T-helper 17 cell (primary cell): ENCODE data around the gene ST3GAL3. TPM values are rescaled to one million over a fixed set of nuclear protein-coding genes. Genes with fewer than 3 reads are reported as not detected.

Experiments
- ATAC-seq: fragments of 150-1000 bp; cut with Tn5 transposase; 2 replicates; pipeline ENCODE4 v1.10.0; 2021; ENCODE audit warnings: mild to moderate bottlenecking, moderate library complexity
- DNase-seq, 3 donors: peaks; one replicate each; pipeline versions ENCODE4 v3.0.0 to v3.0.0-alpha.2; 2020 to 2021
- H3K9me3 ChIP-seq: one replicate; pipeline ENCODE4 v1.7.0; 2013; ENCODE audit warnings: low read length, mild to moderate bottlenecking; ENCODE audit not compliant: control insufficient read depth, poor library complexity, severe bottlenecking
- H3K27ac Mint-ChIP-seq: one replicate; pipeline ENCODE4 v1.8.0; 2022; ENCODE audit warnings: mild to moderate bottlenecking, moderate library complexity, mixed read lengths
- H3K27me3 Mint-ChIP-seq: one replicate; pipeline ENCODE4 v1.8.0; 2022; ENCODE audit warnings: mixed read lengths
- H3K36me3 Mint-ChIP-seq: one replicate; pipeline ENCODE4 v1.8.0; 2022; ENCODE audit warnings: low read depth, mixed read lengths
- H3K4me1 Mint-ChIP-seq: one replicate; pipeline ENCODE4 v1.8.0; 2022; ENCODE audit warnings: mild to moderate bottlenecking, mixed read lengths
- H3K4me3 Mint-ChIP-seq: one replicate; pipeline ENCODE4 v1.8.0; 2022; ENCODE audit warnings: mild to moderate bottlenecking, moderate library complexity, mixed read lengths
- total RNA-seq, 4 donors: library from RNA in 2 of 4; stranded (reverse) in 2 of 4; gene quantifications; one replicate each; pipeline ENCODE4 v1.2.3 and lab custom pipeline; 2022 to 2026

The ST3GAL3 gene
- total RNA-seq, 2 donors from 2014 or later, result 19.8 to 24.9 TPM

DNA sequence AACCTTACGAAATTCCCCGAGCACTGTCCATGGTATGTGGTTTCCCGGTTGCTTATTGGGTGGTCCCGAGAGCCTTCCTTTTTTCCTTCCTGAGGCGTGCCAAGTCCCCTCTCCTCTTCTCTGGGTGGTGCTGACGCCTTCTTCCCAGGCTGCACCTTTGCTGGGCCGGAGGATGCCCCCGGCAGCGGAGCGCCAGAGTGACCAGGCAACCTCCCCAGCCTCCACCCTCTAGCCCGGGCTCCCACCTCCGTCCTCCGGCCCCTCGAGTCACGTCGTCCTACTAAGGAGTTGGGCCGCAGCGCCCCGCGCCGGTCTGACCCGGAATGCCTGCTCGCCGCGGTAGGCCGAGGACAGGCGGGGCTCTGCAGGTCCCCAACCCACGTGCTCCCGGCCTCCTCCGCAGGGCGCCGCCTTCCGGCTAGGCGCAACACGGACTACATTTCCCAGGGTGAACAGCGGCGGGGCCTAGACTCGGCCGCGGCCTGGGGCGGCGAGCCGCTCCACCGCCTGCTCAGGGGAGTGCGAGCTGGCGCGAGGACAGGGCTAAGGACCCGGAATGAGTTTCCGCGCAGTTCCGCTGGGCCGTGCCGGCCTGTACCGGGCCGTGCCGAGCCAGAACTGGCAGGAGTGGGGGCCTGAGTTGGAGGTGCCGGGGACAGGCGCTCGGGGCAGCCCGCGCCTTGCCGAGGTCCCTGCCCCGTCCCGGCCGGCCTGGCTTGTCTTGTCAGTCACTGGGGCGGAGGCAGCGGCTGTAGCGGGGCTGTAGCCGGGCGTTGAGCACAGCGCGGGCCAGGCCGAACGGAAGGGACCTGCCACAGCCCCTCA lies 239.1 kb downstream of the ST3GAL3 start, which contains the start of gene IPO13:
Gene IPO13 (plus strand): TSS at position 715 of the 825 bp plus-strand sequence. CDS start 651 bp downstream, outside the sequence.
- peak; percentile 90 to 93 (median 90) for DNase-seq
- H3K4me3 Mint-ChIP-seq, result peak within 1 kb of the TSS; percentile 97
- ATAC-seq, result peak; percentile 98
- H3K36me3 Mint-ChIP-seq, result peaks cover 13% of the 10 kb centered on the region
- H3K27ac Mint-ChIP-seq, result peak within 1 kb of the TSS; percentile 91
- H3K27me3 Mint-ChIP-seq, result no peaks in the 10 kb centered on the region
- no peaks in the 10 kb centered on the region for H3K9me3 ChIP-seq
- peaks cover 52% of the 10 kb centered on the region for H3K4me1 Mint-ChIP-seq

DNA sequence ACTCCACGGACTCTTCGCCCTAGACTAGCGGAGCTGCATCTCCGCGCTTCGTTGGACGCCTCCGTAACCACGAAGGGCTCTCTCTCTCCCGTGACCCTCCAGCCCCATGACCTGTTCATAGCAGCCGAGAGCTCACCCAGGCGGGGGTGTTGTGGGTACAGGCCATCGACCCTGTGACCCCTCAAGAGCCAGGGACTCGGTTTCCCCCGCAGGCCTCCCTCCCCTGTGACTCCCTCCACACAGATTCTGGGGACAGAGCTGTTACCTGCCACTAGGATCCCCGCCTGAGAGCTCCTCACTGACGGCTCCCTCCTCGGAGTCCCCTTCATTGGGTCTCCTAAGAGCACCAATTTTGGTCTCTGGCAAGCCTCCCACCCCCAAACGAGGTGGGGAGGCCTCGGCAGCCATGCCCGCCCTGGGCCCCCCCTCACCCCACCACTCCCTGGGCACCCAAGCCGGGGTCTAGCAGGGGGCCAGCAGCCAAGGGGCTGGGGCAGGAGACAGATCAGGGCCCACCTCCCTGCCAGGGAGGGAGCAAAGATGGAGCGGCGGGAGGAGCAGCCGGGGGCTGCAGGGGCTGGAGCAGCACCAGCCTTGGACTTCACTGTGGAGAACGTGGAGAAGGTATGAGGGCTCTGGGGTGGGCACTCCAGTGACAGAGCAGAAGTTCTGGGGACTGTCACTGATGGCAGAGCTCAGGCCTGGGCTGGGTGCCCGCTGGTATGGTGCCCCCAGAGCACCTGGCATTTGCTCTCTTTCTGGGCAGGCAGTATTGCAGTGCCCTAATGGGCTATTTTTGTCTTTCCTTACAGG lies 239.9 kb downstream of the ST3GAL3 start:
- no peaks in the 10 kb centered on the region for H3K9me3 ChIP-seq
- H3K4me3 Mint-ChIP-seq, result peak overlapping the region; percentile 97
- H3K36me3 Mint-ChIP-seq, result peaks cover 13% of the 10 kb centered on the region
- ATAC-seq, result no peak
- H3K4me1 Mint-ChIP-seq, result peaks cover 54% of the 10 kb centered on the region
- no peak for DNase-seq
- no peaks in the 10 kb centered on the region for H3K27me3 Mint-ChIP-seq
- H3K27ac Mint-ChIP-seq, result peak overlapping the region; percentile 91

DNA sequence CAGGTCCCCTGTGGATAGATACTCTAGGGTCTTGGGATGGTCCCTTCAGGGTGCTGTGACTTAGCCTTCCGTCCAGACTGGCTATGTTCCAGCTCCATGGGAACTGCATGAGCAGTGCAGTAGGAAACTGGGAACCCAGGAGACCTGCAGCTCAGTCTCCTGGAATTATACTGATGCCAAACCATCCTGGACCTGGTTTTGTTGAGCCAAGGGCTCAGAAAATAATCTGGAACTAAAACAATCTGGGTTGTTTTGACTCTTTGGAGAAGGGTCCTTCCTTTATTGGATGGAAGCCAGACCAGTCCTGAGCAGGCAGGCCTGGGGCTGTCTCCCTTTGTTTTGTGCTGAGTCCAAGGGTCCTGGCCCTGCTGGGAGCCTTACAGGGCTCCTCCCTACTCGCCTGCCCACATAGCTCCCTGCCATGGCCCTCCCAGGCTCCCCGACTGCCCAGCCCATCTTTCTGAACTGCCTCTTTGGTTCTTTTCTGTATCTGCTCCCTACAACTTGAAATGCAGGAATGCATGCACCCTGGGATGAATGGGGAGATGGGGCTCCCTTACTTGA lies 240.6 kb downstream of the ST3GAL3 start:
- Mint-ChIP-seq H3K27ac (peak overlapping the region; percentile 91), H3K4me1 (peaks cover 48% of the 10 kb centered on the region), H3K36me3 (peaks cover 10% of the 10 kb centered on the region), H3K4me3 (peak overlapping the region; percentile 97), H3K27me3 (no peaks in the 10 kb centered on the region)
- DNase-seq, result no peak
- no peaks in the 10 kb centered on the region for H3K9me3 ChIP-seq
- ATAC-seq, result no peak

DNA sequence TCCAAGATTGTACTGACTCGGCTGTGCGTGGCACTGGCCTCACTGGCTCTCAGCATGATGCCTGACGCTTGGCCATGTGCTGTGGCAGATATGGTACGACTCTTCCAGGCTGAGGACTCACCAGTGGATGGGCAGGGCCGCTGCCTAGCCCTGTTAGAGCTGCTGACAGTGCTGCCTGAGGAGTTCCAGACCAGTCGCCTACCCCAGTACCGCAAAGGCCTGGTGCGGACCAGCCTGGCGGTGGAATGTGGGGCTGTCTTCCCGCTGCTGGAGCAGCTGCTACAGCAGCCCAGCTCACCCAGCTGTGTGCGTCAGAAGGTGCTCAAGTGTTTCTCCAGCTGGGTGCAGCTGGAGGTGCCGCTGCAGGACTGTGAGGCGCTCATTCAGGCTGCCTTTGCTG lies 242.3 kb downstream of the ST3GAL3 start:
- ATAC-seq (no peak), DNase-seq (no peak)
- Mint-ChIP-seq H3K36me3 (peaks cover 7% of the 10 kb centered on the region), H3K4me3 (no peak overlapping the region), H3K27ac (peak overlapping the region; percentile 41), H3K27me3 (no peaks in the 10 kb centered on the region), H3K4me1 (peaks cover 46% of the 10 kb centered on the region)
- H3K9me3 ChIP-seq, result no peaks in the 10 kb centered on the region

DNA sequence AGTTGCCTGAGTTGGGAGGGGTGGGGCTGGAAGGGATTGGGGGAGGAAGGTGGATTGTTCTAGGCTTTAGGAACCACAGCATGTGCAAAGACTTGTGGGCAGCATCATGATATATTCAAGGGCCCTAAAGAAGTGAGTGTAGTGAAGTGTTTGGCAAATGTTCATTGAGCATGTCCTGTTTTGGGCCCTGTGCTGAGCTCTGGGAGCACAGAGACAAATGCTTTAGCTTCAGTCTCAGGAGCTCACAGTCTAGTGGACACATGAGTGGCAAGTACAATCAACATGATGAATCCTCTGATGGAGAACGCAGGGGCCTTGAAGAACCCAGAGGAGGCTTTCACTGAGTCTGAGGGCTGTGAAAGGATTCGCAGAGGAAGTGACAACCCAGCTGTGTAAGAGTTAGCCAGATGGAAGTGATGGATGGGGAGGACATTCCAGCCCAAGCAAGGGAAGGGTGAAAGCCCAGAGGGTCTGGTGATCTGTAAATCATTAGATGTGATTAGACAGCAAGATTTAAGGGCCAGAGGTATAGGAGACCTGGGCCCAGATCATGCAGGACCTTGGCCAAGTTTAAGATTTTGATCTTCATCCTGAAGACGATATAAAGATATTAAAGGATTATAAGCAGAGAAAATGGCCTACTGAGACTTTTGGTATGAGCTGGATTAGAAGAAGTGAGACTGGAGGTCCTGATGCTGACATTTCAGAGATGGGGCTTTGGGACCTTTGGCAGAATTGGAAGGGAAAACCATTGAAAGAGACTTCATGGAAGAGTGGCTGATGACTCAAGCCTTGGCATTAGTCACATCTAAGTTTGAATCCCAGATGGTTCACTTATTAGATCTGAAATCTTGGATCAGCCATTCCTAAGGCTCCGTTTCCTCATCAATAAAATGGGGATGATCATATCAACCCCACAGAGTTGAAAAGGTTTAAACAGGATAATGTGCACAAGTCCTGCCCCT lies 244.0 kb downstream of the ST3GAL3 start:
- peaks cover 7% of the 10 kb centered on the region for H3K36me3 Mint-ChIP-seq
- no peaks in the 10 kb centered on the region for H3K27me3 Mint-ChIP-seq
- peaks cover 36% of the 10 kb centered on the region for H3K4me1 Mint-ChIP-seq
- H3K4me3 Mint-ChIP-seq, result no peak overlapping the region
- DNase-seq (no peak), ATAC-seq (no peak)
- peak overlapping the region; percentile 37 for H3K27ac Mint-ChIP-seq
- H3K9me3 ChIP-seq, result no peaks in the 10 kb centered on the region

DNA sequence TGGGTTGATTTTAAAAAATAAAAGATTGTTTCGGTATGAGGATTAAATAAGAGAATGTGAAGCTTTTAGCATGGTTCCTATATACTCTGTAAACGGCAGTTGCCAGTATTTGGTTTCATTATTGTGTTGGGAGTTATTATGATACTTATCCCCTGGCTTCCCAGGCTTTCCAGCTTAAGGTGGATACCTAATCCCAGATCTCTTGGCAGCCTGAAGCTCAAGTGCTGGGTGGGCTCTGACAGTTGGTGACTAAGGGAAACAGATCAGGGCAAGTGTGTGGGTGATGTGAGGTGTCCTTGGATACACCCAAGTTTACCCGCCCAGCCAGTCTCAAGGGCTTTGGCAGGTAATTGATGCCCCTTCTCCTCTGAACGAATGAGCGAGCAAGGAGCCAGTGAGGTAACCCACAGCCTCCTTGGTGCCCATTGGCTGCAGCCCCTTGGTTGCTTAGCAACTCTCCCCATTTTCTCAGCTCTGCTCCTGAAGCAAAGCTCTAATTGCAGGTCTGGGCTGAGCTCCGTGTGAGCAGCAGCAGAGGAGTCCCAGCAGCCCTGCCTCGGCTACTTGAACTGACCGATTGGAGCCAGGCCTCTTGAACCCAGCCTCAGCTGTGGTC lies 245.5 kb downstream of the ST3GAL3 start:
- H3K27me3 Mint-ChIP-seq, result no peaks in the 10 kb centered on the region
- H3K4me3 Mint-ChIP-seq, result no peak overlapping the region
- DNase-seq, result no peak

DNA sequence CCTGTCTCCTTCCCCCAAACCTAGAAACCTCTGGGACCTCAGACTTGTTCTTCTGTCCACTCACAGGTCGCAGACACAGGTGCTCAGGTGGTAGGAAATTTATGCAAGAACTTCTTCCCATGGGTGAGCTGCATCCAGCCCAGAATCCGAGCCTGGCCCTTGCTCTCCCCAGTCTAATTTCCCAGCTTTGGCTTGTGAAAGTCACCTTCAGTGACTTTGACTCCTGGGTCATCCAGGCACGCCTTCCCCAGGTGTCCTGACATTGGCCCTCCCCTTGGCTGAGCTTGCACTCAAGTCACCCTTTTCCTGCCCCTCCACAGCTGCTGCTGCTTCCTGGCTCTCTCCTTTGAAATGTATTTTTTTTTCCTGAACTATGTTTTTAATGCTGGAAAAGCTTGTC lies 246.0 kb downstream of the ST3GAL3 start:
- no peaks in the 10 kb centered on the region for H3K9me3 ChIP-seq
- peaks cover 10% of the 10 kb centered on the region for H3K36me3 Mint-ChIP-seq
- ATAC-seq (no peak), DNase-seq (no peak)
- H3K27ac Mint-ChIP-seq, result no peak overlapping the region
- H3K4me1 Mint-ChIP-seq, result peaks cover 27% of the 10 kb centered on the region
- no peaks in the 10 kb centered on the region for H3K27me3 Mint-ChIP-seq
- H3K4me3 Mint-ChIP-seq, result no peak overlapping the region

More for the DNA sequence above, 245.5 kb downstream of the ST3GAL3 start:
- peaks cover 10% of the 10 kb centered on the region for H3K36me3 Mint-ChIP-seq
- no peak overlapping the region for H3K27ac Mint-ChIP-seq
- peaks cover 31% of the 10 kb centered on the region for H3K4me1 Mint-ChIP-seq
- ATAC-seq, result no peak
- H3K9me3 ChIP-seq, result no peaks in the 10 kb centered on the region

DNA sequence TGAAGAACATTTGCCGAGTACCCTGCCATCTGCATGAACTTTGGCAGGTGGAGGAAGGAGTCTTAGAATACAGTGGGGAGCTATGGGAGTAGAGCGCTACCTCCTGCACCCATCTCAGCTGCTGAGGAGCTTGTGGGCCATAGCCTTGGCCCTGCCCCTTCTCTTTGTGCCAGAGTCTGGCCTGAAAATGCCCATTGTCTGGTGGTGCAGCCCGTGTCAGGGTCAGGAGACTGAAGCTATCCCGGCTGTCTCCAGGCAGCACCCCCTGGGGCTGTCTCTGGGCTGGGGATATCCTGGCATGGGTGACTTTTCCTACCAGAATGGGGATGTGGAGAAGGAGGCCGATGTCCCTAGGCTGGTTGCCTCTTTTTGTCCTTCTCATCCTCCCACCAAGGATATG lies 246.7 kb downstream of the ST3GAL3 start:
- no peak for DNase-seq
- Mint-ChIP-seq H3K36me3 (peaks cover 10% of the 10 kb centered on the region), H3K27me3 (no peaks in the 10 kb centered on the region), H3K4me1 (peaks cover 23% of the 10 kb centered on the region), H3K27ac (no peak overlapping the region), H3K4me3 (no peak overlapping the region)
- no peak for ATAC-seq
- no peaks in the 10 kb centered on the region for H3K9me3 ChIP-seq

DNA sequence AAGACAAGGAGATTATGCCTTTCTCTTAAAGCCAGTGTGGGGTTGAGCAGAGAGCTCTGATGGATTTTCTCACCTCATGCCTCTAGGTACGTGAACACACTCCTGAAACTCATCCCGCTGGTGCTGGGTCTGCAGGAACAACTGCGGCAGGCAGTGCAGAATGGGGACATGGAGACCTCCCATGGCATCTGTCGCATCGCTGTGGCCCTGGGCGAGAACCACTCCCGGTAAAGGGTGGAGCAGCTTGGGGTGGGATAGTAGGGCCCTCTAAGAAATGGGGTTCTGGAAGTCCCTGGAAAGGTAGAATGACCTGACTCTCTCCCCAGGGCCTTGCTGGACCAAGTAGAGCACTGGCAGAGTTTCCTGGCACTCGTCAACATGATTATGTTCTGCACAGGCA lies 248.9 kb downstream of the ST3GAL3 start:
- Mint-ChIP-seq H3K27ac (no peak overlapping the region), H3K4me1 (peaks cover 14% of the 10 kb centered on the region), H3K27me3 (no peaks in the 10 kb centered on the region), H3K36me3 (peaks cover 5% of the 10 kb centered on the region), H3K4me3 (no peak overlapping the region)
- H3K9me3 ChIP-seq, result no peaks in the 10 kb centered on the region
- DNase-seq (no peak), ATAC-seq (no peak)

DNA sequence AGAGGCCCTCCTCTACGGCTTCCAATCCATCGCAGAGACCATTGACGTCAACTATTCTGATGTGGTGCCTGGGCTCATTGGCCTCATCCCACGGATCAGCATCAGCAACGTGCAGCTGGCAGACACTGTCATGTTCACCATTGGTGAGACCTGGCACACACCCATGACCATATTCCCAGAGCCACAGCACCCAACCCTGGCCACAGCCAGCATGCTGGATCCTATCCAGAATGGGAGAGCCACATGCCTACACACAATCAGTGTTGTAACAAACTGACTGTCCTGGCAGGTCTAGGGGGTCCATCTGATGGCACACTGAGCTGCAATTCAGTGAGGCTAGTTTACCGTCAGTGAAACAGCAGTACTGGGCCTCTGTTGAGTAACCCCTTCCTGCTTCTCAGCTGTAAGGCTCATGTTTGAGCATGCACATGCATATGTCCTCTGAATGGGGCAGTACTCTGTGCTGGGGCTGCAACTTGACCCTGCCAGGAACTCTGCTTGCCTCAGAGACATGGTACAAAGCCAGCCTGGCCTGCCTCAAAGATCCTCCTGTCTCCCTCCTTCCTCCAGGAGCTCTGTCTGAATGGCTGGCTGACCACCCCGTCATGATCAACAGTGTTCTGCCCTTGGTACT lies 250.2 kb downstream of the ST3GAL3 start:
- Mint-ChIP-seq H3K4me1 (peaks cover 14% of the 10 kb centered on the region), H3K36me3 (peaks cover 10% of the 10 kb centered on the region), H3K4me3 (no peak overlapping the region), H3K27ac (no peak overlapping the region), H3K27me3 (no peaks in the 10 kb centered on the region)
- DNase-seq, result no peak
- no peak for ATAC-seq
- H3K9me3 ChIP-seq, result no peaks in the 10 kb centered on the region

DNA sequence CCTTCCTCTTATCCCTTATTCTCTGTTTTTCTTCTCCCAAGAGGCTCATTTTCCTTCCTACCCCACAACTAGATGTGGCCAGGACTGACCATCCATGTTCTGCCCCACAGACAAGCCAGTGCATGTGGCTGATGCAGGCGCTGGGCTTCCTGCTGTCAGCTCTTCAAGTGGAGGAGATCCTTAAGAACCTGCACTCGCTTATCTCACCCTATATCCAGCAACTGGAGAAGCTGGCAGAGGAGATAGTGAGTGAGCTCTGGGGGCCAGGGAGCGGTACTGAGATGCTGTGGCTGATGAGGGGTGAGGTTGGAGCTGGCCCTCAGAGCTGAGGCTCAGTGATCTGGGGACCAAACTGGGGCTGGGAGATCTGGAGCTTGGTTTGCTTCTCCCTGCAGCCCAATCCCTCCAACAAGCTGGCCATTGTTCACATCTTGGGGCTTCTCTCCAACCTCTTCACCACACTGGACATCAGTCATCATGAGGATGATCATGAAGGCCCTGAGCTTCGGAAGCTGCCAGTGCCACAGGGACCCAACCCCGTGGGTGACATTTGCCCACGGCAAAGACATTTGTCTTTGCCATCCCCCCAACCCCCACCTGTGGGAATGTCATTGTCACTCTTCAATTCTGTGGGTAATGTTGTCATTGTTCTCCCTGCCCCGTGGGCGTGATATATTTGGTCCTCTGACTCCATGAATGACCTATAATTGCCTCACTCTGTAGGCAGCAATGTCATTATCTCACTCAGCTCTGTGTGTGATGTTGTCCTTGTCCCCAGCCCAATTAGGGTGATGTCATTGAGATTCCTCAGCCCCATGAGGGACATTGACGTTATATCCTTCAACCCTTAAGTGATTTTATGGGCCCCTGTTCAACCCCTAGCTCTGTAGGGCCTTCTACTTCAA lies 251.3 kb downstream of the ST3GAL3 start:
- no peak overlapping the region for H3K4me3 Mint-ChIP-seq
- ATAC-seq (no peak), DNase-seq (no peak)
- H3K4me1 Mint-ChIP-seq, result peaks cover 14% of the 10 kb centered on the region
- no peaks in the 10 kb centered on the region for H3K27me3 Mint-ChIP-seq
- H3K27ac Mint-ChIP-seq, result no peak overlapping the region
- peaks cover 10% of the 10 kb centered on the region for H3K36me3 Mint-ChIP-seq
- no peaks in the 10 kb centered on the region for H3K9me3 ChIP-seq
